Lower leg skin (tissue), 4 donors: ENCODE results near the gene AGPS. TPM values are rescaled to one million over a fixed set of nuclear protein-coding genes. Genes with fewer than 3 reads are reported as not detected.
"Not testable (repeated sequence)": the region's sequence is repeated elsewhere in the genome, so short reads cannot be mapped to it uniquely, and the experiment has no call there.

Source experiments
- DNase-seq, 2 donors: peaks; one replicate each; pipeline ENCODE4 v3.0.0-alpha.2; 2019; ENCODE audit warnings: low spot score in 2 of 2
- H3K4me3 ChIP-seq: fragments of 200-600 bp; sonication (generic); 2 replicates; pipeline ENCODE4 v1.5.1; 2017; ENCODE audit warnings: mild to moderate bottlenecking, low read depth; ENCODE audit not compliant: poor library complexity, severe bottlenecking
- POLR2A ChIP-seq, 2 donors: fragments of 450-650 bp; IDR thresholded peaks; one replicate each; pipeline ENCODE4 v1.6.1; 2016 to 2017; ENCODE audit warnings: antibody characterized with exemption in 2 of 2, mild to moderate bottlenecking in 1 of 2, moderate library complexity in 1 of 2
- WGBS, 2 donors: methylation state at CpG; one replicate each; pipeline ENCODE4 v1.1.5; 2018; 5-methylcytosine and 5-hydroxymethylcytosine counted together
- intact Hi-C: fragments of 100-400 bp; cut with DNase I; formaldehyde crosslinking; loops from one replicate; pipeline ENCODE4 v1.15.0; 2023; ENCODE audit warnings: low total_unique reads
- total RNA-seq, 4 donors: library from RNA; depleted of rRNA; stranded (reverse); fragments of >200 nt; gene quantifications; one replicate each; pipeline ENCODE4 v1.1.0, GENCODE V29; 2016
- TF ChIP-seq, protein P1 (sequence below), 3 donors: fragments of 450-650 bp; IDR thresholded peaks; one replicate each; pipeline ENCODE4 v1.5.1; 2016; ENCODE audit warnings: antibody characterized with exemption in 3 of 3, mild to moderate bottlenecking in 3 of 3, moderate library complexity in 2 of 3

The AGPS gene
- total RNA-seq, 4 donors from 2014 or later = 14.1 to 29.8 (median 21.0) TPM

DNA sequence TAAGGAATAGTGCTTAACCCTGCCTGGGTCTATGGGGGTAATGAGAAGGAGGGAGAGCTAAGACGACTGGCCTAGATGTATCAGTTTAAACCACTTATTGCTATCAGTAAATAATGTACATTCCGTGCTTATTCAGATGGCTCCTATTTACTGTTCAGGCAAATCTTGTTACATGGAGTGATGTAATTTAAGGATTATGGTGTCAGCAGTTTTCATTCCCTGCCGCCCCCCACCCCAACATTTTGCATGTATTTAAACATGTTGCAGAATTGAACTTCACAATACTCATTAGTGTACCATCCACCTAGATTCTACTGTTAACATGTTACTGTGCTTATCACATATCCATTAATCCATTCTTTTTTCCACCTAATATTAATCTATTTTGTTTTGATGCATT is 11.7 kb downstream of the AGPS start:
- intact Hi-C loops = no loop called here
- H3K4me3 ChIP-seq = no peak overlapping the region
- TF ChIP-seq, protein P1, sequence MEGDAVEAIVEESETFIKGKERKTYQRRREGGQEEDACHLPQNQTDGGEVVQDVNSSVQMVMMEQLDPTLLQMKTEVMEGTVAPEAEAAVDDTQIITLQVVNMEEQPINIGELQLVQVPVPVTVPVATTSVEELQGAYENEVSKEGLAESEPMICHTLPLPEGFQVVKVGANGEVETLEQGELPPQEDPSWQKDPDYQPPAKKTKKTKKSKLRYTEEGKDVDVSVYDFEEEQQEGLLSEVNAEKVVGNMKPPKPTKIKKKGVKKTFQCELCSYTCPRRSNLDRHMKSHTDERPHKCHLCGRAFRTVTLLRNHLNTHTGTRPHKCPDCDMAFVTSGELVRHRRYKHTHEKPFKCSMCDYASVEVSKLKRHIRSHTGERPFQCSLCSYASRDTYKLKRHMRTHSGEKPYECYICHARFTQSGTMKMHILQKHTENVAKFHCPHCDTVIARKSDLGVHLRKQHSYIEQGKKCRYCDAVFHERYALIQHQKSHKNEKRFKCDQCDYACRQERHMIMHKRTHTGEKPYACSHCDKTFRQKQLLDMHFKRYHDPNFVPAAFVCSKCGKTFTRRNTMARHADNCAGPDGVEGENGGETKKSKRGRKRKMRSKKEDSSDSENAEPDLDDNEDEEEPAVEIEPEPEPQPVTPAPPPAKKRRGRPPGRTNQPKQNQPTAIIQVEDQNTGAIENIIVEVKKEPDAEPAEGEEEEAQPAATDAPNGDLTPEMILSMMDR (IDR thresholded peaks at IDR 0.05) = no peak
- no peak for TF ChIP-seq POLR2A (IDR thresholded peaks at IDR 0.05)
- DNase-seq = no peak
- 37 to 54% methylated on average over 3 of the region's 3 CpGs for WGBS, 2 donors

DNA sequence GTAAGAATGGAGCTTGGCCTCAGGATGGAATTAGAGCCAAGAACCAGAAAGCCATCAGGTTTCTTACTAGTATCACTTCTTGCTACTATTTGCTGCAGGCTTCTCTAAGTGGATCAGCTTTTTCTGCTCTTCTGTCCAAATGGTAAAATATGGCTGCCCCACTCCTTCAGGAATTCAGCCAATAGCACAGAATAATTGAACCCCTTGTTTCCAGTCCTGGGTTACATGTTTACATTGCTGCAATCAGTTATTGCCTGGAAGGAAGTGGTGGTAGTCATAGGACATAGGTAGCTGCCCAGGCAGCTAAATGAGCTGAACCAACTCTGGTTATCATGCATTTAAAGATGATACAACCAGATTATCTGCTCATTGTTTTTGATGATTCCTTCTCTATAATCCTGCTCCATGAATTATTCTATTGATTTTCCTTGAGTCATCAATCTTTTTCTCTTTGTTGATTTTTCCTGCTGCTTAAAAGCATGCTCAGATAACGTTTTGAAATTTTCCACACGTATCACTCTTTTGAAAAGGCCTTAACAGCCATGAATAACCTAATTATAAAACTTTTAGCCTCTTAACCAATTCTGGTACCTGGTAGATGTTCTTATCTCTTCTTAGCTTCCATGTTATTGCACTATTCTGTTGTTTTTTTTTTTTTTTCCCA is 12.6 kb downstream of the AGPS start:
- no peak for DNase-seq
- no peak overlapping the region for H3K4me3 ChIP-seq
- intact Hi-C loops = no loop called here
- WGBS, 2 donors = 72 to 74% methylated on average over 2 of the region's 2 CpGs
- TF ChIP-seq POLR2A (IDR thresholded peaks at IDR 0.05) = no peak
- TF ChIP-seq, protein P1 (IDR thresholded peaks at IDR 0.05) = no peak

DNA sequence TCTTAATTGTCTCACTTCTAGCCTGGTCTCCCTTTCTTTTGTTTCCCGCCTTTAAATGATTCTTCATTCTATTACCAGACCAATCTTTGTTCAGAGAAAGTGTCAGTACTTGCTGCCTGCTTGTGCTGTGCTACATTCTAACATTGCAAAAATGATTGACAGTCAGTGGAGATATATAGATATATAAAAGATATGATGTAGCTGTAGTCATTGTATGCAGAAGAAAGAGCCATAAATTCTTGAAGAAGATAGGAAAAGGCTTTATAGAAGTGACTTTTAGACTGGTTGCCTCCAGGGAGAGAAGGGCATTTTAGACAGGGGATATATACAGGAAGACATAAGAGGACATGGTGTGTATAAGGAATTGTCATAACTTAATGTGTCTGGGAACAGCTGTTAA is 13.6 kb downstream of the AGPS start:
- WGBS, 2 donors = 97 to 98% methylated on average over 1 of the region's 1 CpG
- TF ChIP-seq POLR2A (IDR thresholded peaks at IDR 0.05) = no peak
- TF ChIP-seq, protein P1 (IDR thresholded peaks at IDR 0.05) = no peak
- H3K4me3 ChIP-seq = no peak overlapping the region
- intact Hi-C loops = no loop called here
- no peak for DNase-seq

DNA sequence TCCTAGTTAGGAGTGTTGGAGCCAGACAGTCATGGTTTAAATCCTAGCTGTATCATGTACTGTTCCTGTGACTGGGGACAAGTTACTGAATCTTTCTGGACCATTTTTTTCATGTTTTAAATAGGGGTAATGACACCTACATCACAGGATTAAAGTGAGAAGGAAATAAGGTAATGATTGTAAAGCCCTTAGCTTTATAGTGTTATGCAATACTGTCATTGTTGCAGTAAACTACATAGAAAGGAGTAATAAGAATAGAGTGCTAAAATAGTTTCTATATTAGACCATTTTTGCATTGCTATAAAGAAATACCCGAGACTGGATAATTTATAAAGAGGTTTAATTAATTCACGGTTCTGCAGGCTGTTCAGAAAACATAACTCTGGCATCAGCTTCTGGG is 14.5 kb downstream of the AGPS start:
- TF ChIP-seq POLR2A (IDR thresholded peaks at IDR 0.05) = no peak
- TF ChIP-seq, protein P1 (IDR thresholded peaks at IDR 0.05) = no peak
- intact Hi-C loops = no loop called here
- no peak for DNase-seq
- H3K4me3 ChIP-seq = no peak overlapping the region
- WGBS, 2 donors = 90 to 95% methylated on average over 2 of the region's 2 CpGs

DNA sequence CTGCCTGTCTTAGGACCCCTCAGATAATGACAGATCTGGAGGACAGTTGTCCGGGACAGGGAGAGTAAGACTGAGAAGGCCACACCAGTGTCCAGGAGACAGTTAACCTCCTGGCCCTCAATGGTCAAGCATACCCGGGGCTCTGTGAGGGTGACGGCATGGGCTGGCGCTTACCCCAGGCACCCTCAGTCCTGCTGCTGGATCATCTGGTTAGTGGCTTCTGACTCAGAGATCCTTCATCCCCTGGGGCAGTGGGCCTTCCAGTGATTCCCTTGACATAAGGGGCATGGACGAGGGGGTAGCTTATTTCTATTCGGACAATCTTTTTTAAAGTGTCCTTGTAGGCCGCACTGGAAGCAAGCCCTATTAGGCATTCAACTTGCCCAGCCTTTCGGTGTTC is 18.1 kb downstream of the AGPS start:
- H3K4me3 ChIP-seq, DNase-seq: not testable (repeated sequence)
- intact Hi-C loops = loop anchor here (10.0 kb wide), 2 partner anchors 66 to 246 kb away; no protein-coding TSS in a partner anchor
- 92 to 93% methylated on average over 6 to 8 of the region's 8 CpGs for WGBS, 2 donors

DNA sequence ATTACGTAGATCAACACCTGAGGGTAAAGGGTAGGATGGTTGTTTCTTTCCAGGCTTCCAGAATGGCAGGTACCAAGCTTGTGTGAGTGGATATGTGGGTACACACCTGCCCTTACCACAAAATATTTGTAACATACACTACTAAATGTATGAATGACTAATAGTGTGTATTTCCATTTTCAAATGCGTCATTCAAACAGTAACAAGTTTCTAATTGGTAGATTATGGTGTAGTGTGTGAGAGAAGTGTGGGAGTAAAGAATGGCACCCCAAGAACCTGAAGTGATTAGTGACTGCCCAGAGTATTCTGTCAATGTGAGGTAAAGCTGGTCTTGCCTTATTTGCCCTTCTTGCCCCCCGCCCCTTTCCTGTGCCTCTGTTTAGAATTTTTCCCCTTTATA is 21.1 kb downstream of the AGPS start:
- TF ChIP-seq POLR2A (IDR thresholded peaks at IDR 0.05) = no peak
- TF ChIP-seq, protein P1 (IDR thresholded peaks at IDR 0.05) = no peak

More for the DNA sequence above, 21.1 kb downstream of the AGPS start:
- 59 to 62% methylated on average over 3 of the region's 3 CpGs for WGBS, 2 donors
- no peak overlapping the region for H3K4me3 ChIP-seq
- intact Hi-C loops = loop anchor here (10.0 kb wide), 2 partner anchors 69 to 249 kb away; no protein-coding TSS in a partner anchor
- no peak for DNase-seq
